Tibial nerve (tissue), 4 donors: ENCODE data around the gene MSN. TPM values are rescaled to one million over a fixed set of nuclear protein-coding genes. Genes with fewer than 3 reads are reported as not detected.
"Not testable (repeated sequence)": the region's sequence is repeated elsewhere in the genome, so short reads cannot be mapped to it uniquely, and the experiment has no call there.

ENCODE experiments used
- DNase-seq, 2 donors: peaks; one replicate each; pipeline ENCODE4 v3.0.0-alpha.2; 2019; ENCODE audit warnings: low spot score in 2 of 2
- H3K27ac ChIP-seq, 4 donors: fragments of 200-600 bp; sonication (generic) in 3 of 4; one replicate each; pipeline ENCODE4 v1.5.1; 2017 to 2019; ENCODE audit warnings: mild to moderate bottlenecking in 1 of 4
- H3K27me3 ChIP-seq, 2 donors: fragments of 200-600 bp; sonication (generic) in 1 of 2; one replicate each; pipeline versions ENCODE4 v1.5.1 to v1.6.0; 2017 to 2019
- H3K36me3 ChIP-seq, 3 donors: fragments of 200-600 bp; sonication (generic); one replicate each; pipeline ENCODE4 v1.5.1; 2018 to 2019
- H3K4me1 ChIP-seq, 4 donors: fragments of 200-600 bp; sonication (generic) in 3 of 4; one replicate each; pipeline ENCODE4 v1.5.1; 2017 to 2019
- H3K4me3 ChIP-seq, 4 donors: fragments of 200-600 bp; sonication (generic) in 3 of 4; one replicate each; pipeline ENCODE4 v1.5.1; 2017 to 2019; ENCODE audit warnings: mild to moderate bottlenecking in 1 of 4, moderate library complexity in 1 of 4
- H3K9me3 ChIP-seq, 4 donors: fragments of 200-600 bp; sonication (generic) in 3 of 4; one replicate each; pipeline ENCODE4 v1.5.1; 2017 to 2019
- CTCF ChIP-seq, 5 experiments: fragments of 200-600 bp in 3 of 5; fragments of 450-650 bp in 2 of 5; sonication (generic) in 3 of 5; IDR thresholded peaks; one replicate each; pipeline ENCODE4 v1.5.1; 2016 to 2019; ENCODE audit warnings: antibody characterized with exemption in 5 of 5, mild to moderate bottlenecking in 3 of 5, moderate library complexity in 2 of 5
- EP300 ChIP-seq, 2 donors: sonication (generic); formaldehyde crosslinking; IDR thresholded peaks; one replicate each; pipeline ENCODE4 v1.6.1; 2017; ENCODE audit warnings: antibody characterized with exemption in 2 of 2, mild to moderate bottlenecking in 1 of 2
- POLR2A ChIP-seq, 2 donors: fragments of 450-650 bp; IDR thresholded peaks; one replicate each; pipeline ENCODE4 v1.6.1; 2017; ENCODE audit warnings: antibody characterized with exemption in 2 of 2, mild to moderate bottlenecking in 2 of 2, moderate library complexity in 2 of 2
- WGBS, 2 donors: methylation state at CpG; one replicate each; pipeline ENCODE4 v1.1.5; 2018; 5-methylcytosine and 5-hydroxymethylcytosine counted together
- total RNA-seq, 4 donors: library from RNA; depleted of rRNA; stranded (reverse); fragments of >200 nt; gene quantifications; one replicate each; pipeline ENCODE4 v1.1.0, GENCODE V29; 2016

The MSN gene
- total RNA-seq, 4 donors from 2014 or later = 215 to 284 (median 258) TPM

GRCh38 chrX:65635378-65635777 lies 32.1 kb upstream of the MSN start:
- peaks cover 0 to 22% (median 8%) of the 10 kb centered on the region in 4 donors for H3K4me1 ChIP-seq
- H3K4me3 ChIP-seq = no peak overlapping the region
- H3K27ac ChIP-seq = peak overlapping the region in 3 of 4 donors; percentile 41 to 84 (median 80)
- no peaks in the 10 kb centered on the region for H3K36me3 ChIP-seq
- peak in 1 of 2 donors; percentile 6 for DNase-seq
- H3K9me3 ChIP-seq = no peaks in the 10 kb centered on the region
- 13 to 41% methylated on average over 3 of the region's 3 CpGs for WGBS, 2 donors
- peak in 1 of 2 donors; percentile 24 for TF ChIP-seq EP300 (IDR thresholded peaks at IDR 0.05)
- TF ChIP-seq CTCF (IDR thresholded peaks at IDR 0.05) = no peak
- TF ChIP-seq POLR2A (IDR thresholded peaks at IDR 0.05) = no peak
- peaks cover 0 to 3% of the 10 kb centered on the region in 2 donors for H3K27me3 ChIP-seq

DNA sequence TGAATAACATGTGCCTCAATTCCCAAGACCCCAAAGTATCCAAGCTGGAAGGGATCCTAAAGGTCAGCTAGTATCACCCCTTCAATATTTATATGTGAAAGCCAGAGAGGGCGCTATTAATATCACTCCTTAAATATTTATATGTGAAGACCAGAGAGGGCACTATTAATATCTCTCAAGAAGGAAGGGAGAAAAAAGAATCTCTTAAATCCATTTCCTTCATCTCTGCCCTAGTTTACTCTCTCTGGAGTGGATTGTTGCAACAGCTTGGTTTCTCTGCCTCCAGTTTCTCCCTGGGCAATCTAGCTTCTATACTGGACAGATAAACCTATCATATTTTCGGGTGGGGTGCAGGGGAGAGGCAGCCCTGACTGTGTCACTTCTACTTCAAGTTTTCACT lies 31.6 kb upstream of the MSN start:
- H3K4me1 ChIP-seq = peaks cover 0 to 22% (median 8%) of the 10 kb centered on the region in 4 donors
- DNase-seq = no peak
- peak overlapping the region in 2 of 4 donors; percentile 80 to 84 for H3K27ac ChIP-seq
- H3K4me3 ChIP-seq = no peak overlapping the region
- H3K27me3 ChIP-seq = no peaks in the 10 kb centered on the region
- no peaks in the 10 kb centered on the region for H3K36me3 ChIP-seq
- TF ChIP-seq EP300 (IDR thresholded peaks at IDR 0.05) (no peak), CTCF (IDR thresholded peaks at IDR 0.05) (no peak), POLR2A (IDR thresholded peaks at IDR 0.05) (no peak)
- 51 to 71% methylated on average over 2 of the region's 2 CpGs for whole genome bisulfite sequencing, 2 donors
- no peaks in the 10 kb centered on the region for H3K9me3 ChIP-seq

GRCh38 chrX:65636261-65636660 lies 31.2 kb upstream of the MSN start:
- not testable (repeated sequence) for H3K36me3 ChIP-seq, H3K27me3 ChIP-seq, H3K4me3 ChIP-seq, H3K9me3 ChIP-seq, DNase-seq
- Histone ChIP-seq H3K4me1 (peaks cover 0 to 22% (median 8%) of the 10 kb centered on the region in 4 donors), H3K27ac (peak overlapping the region in 2 of 4 donors; percentile 80 to 84)
- 70 to 76% methylated on average over 4 of the region's 4 CpGs for WGBS, 2 donors

DNA sequence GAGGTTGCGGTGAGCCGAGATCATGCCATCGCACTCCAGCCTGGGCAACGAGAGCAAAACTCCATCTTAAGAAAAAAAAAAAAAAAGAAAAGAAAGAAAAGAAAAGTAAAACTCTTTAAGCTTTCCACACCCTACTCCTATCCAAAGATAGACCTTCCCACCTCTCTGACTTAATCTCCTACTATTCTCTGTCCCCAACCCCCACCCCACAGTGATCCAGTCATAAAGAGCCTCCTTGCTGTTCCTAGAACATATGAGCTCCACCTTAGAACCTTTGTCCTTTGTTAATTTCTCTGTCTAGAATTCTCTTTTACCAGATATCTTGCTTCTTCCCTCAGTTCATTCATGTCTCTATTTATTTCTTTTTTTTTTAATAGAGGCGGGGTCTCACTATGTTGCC lies 30.1 kb upstream of the MSN start:
- Histone ChIP-seq H3K9me3 (no peaks in the 10 kb centered on the region), H3K4me1 (peaks cover 0 to 22% (median 8%) of the 10 kb centered on the region in 4 donors), H3K4me3 (no peak overlapping the region), H3K27me3 (no peaks in the 10 kb centered on the region), H3K27ac (no peak overlapping the region), H3K36me3 (no peaks in the 10 kb centered on the region)
- 90 to 92% methylated on average over 5 of the region's 5 CpGs for WGBS, 2 donors
- no peak for TF ChIP-seq CTCF (IDR thresholded peaks at IDR 0.05)
- no peak for TF ChIP-seq POLR2A (IDR thresholded peaks at IDR 0.05)
- no peak for TF ChIP-seq EP300 (IDR thresholded peaks at IDR 0.05)
- DNase-seq = no peak

GRCh38 chrX:65642914-65643491 lies 24.5 kb upstream of the MSN start:
- Histone ChIP-seq H3K27ac (peak overlapping the region in 2 of 4 donors; percentile 80 to 89), H3K27me3 (no peaks in the 10 kb centered on the region), H3K4me1 (peaks cover 0 to 27% (median 16%) of the 10 kb centered on the region in 4 donors), H3K9me3 (no peaks in the 10 kb centered on the region), H3K4me3 (no peak overlapping the region), H3K36me3 (no peaks in the 10 kb centered on the region)
- DNase-seq = no peak
- WGBS, 2 donors = 29 to 48% methylated on average over 3 of the region's 3 CpGs
- TF ChIP-seq CTCF (IDR thresholded peaks at IDR 0.05) = no peak
- TF ChIP-seq POLR2A (IDR thresholded peaks at IDR 0.05) = no peak
- no peak for TF ChIP-seq EP300 (IDR thresholded peaks at IDR 0.05)
